Body of pancreas (tissue), 4 donors: ENCODE measurements around the gene PCOLCE2. TPM values are rescaled to one million over a fixed set of nuclear protein-coding genes. Genes with fewer than 3 reads are reported as not detected.

Experiments used
- ATAC-seq: fragments of 150-250 bp; one replicate; pipeline ENCODE4 v1.9.1; 2016
- DNase-seq, 4 donors: peaks; one replicate each; pipeline ENCODE4 v3.0.0-alpha.2; 2019
- H3K27ac ChIP-seq, 4 donors: fragments of 200-600 bp; sonication (generic); 1 replicate in 3 of 4; 2 replicates in 1 of 4; pipeline versions ENCODE4 v1.5.1 to v1.6.1; 2016 to 2019; ENCODE audit warnings: mild to moderate bottlenecking in 1 of 4, mixed read lengths in 1 of 4, moderate library complexity in 1 of 4
- H3K27me3 ChIP-seq, 2 donors: fragments of 200-600 bp; sonication (generic); one replicate each; pipeline ENCODE4 v1.6.0; 2016; ENCODE audit warnings: mild to moderate bottlenecking in 1 of 2
- H3K36me3 ChIP-seq, 2 donors: fragments of 200-600 bp; sonication (generic); replicated peaks in 1 of 2; 2 replicates each; pipeline ENCODE4 v1.5.1; 2016; ENCODE audit warnings: low read depth in 2 of 2; ENCODE audit not compliant: insufficient read depth in 1 of 2
- H3K4me1 ChIP-seq: fragments of 200-600 bp; sonication (generic); one replicate; pipeline ENCODE4 v1.6.0; 2016
- H3K4me3 ChIP-seq, 2 donors: fragments of 200-600 bp; sonication (generic); 1 replicate in 1 of 2; 2 replicates in 1 of 2; pipeline ENCODE4 v1.5.1; 2016 to 2019
- H3K9me3 ChIP-seq, 3 donors: fragments of 200-600 bp; sonication (generic); 1 replicate in 2 of 3; 2 replicates in 1 of 3; pipeline ENCODE4 v1.5.1; 2016
- POLR2A ChIP-seq, 3 donors: fragments of 450-650 bp; IDR thresholded peaks; one replicate each; pipeline ENCODE4 v1.6.1; 2016; ENCODE audit warnings: antibody characterized with exemption in 3 of 3, mild to moderate bottlenecking in 2 of 3
- WGBS, 2 donors: methylation state at CpG; one replicate each; pipeline ENCODE4 v1.1.5; 2017; 5-methylcytosine and 5-hydroxymethylcytosine counted together
- intact Hi-C: fragments of 100-400 bp; cut with DNase I; formaldehyde crosslinking; loops from one replicate; pipeline ENCODE4 v1.15.1; 2023
- total RNA-seq, 2 donors: library from RNA; depleted of rRNA; stranded (reverse); fragments of >200 nt; gene quantifications; one replicate each; pipeline ENCODE4 v1.1.0, GENCODE V29; 2016
- TF ChIP-seq, protein P1 (sequence below), 7 experiments: fragments of 450-650 bp in 4 of 7; fragments of 200-600 bp in 3 of 7; sonication (generic) in 3 of 7; IDR thresholded peaks; one replicate each; pipeline ENCODE4 v1.5.1; 2016 to 2019; ENCODE audit warnings: antibody characterized with exemption in 7 of 7

PCOLCE2 gene, protein sequence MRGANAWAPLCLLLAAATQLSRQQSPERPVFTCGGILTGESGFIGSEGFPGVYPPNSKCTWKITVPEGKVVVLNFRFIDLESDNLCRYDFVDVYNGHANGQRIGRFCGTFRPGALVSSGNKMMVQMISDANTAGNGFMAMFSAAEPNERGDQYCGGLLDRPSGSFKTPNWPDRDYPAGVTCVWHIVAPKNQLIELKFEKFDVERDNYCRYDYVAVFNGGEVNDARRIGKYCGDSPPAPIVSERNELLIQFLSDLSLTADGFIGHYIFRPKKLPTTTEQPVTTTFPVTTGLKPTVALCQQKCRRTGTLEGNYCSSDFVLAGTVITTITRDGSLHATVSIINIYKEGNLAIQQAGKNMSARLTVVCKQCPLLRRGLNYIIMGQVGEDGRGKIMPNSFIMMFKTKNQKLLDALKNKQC
- total RNA-seq = 10 to 100 TPM in 1 of 2 donors, 1 to 10 TPM in 1; 1.6 to 41.5 TPM

DNA sequence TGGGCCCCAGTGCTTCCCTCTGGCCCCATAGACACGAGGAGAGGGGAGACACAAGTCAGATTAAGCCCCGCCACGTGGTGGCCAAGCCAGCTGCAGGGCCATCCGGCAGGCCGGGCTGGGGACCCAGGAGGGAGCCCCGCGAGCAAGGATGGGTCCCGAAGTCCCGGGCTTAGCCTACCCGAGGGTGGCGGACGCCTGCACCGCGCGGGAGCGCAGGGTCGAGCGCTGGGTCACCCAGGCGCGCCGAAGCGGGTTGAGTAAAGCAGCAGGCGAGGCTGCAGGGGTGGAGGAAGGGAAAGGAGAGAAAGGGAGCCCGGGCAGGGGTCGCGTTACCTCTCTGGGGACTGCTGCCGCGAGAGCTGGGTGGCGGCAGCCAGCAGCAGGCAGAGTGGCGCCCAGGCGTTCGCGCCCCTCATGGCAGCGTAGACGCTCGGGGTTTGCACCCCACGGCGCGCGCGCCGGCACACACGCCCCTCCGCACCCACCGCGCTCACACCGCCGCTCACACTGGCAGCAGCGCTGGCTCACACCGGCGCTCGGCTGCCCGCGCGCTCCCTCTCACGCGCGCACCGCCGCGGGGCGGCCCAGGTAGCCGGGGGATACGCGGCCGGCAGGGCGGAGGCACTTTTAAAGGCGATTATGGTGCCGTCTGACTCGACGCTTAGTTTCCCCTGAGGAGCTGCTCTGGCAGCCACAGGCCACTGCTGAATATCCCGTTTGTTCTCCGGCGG is at the start of gene PCOLCE2:
Gene PCOLCE2 (minus strand): TSS at position 603 of the 731 bp plus-strand sequence. CDS start 187 bp downstream, at position 416.
- Histone ChIP-seq H3K27me3 (peaks cover 0 to 20% of the 10 kb centered on the region in 2 donors), H3K9me3 (no peaks in the 10 kb centered on the region), H3K4me3 (peak within 1 kb of the TSS; percentile 28 to 36), H3K4me1 (peaks cover 16% of the 10 kb centered on the region), H3K36me3 (no peaks in the 10 kb centered on the region), H3K27ac (no peak within 1 kb of the TSS)
- DNase-seq (peak; percentile 3 to 33 (median 12)), ATAC-seq (peak; percentile 68)
- WGBS, 2 donors = 1% methylated on average over 10 to 73 of the region's 74 CpGs
- TF ChIP-seq, protein P1, sequence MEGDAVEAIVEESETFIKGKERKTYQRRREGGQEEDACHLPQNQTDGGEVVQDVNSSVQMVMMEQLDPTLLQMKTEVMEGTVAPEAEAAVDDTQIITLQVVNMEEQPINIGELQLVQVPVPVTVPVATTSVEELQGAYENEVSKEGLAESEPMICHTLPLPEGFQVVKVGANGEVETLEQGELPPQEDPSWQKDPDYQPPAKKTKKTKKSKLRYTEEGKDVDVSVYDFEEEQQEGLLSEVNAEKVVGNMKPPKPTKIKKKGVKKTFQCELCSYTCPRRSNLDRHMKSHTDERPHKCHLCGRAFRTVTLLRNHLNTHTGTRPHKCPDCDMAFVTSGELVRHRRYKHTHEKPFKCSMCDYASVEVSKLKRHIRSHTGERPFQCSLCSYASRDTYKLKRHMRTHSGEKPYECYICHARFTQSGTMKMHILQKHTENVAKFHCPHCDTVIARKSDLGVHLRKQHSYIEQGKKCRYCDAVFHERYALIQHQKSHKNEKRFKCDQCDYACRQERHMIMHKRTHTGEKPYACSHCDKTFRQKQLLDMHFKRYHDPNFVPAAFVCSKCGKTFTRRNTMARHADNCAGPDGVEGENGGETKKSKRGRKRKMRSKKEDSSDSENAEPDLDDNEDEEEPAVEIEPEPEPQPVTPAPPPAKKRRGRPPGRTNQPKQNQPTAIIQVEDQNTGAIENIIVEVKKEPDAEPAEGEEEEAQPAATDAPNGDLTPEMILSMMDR (IDR thresholded peaks at IDR 0.05) = peak in 1 of 7 experiments; percentile 4
- no peak for TF ChIP-seq POLR2A (IDR thresholded peaks at IDR 0.05)
- intact Hi-C loops = no loop called here

DNA sequence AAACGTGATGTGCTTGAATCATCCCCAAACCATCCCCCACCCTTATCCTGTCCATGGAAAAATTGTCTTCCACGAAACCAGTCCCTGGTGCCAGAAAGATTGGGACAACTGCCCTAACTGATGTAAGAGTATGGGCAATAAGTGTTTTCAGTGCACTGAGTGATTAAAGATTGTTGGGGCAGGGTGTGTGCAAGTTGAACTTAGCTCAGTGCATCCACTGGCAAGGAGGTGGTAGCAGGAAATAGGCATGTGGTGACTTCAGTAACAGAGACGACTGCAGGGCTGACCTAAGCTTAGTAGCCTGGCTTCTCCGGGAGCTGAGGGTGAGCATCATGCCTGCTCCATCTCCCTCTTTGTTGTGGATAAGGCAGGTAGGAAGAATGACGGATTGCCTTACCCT is 47.1 kb upstream of the PCOLCE2 start:
- H3K36me3 ChIP-seq = no peaks in the 10 kb centered on the region
- H3K4me3 ChIP-seq = no peak overlapping the region
- no peaks in the 10 kb centered on the region for H3K9me3 ChIP-seq
- no peaks in the 10 kb centered on the region for H3K4me1 ChIP-seq
- ATAC-seq (no peak), DNase-seq (no peak)
- TF ChIP-seq, protein P1 (IDR thresholded peaks at IDR 0.05) = no peak
- no peak for TF ChIP-seq POLR2A (IDR thresholded peaks at IDR 0.05)
- no peaks in the 10 kb centered on the region for H3K27me3 ChIP-seq
- H3K27ac ChIP-seq = no peak overlapping the region
- WGBS, 2 donors = 57 to 69% methylated on average over 5 of the region's 5 CpGs
- intact Hi-C loops = no loop called here

DNA sequence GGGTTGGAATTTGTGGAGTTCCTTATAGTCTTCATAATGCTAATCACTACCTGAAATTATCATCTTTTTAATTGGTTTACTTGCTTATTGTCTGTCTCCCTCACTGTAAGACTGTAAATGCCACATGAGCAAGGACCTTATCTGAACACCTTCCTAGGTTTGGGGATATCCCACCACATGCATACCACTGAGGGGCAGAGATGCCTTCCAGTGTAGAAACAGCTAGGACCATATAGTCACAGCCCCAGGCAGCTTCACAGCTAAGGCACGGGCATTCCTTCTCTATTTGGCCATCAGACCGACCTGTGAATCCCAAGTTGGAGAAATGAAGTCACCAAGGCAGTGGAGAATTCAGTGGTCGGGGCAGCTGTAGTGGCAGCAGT is 46.0 kb upstream of the PCOLCE2 start:
- intact Hi-C loops = no loop called here
- H3K27ac ChIP-seq = no peak overlapping the region
- H3K36me3 ChIP-seq = no peaks in the 10 kb centered on the region
- no peak for DNase-seq
- no peak for ATAC-seq
- no peak for TF ChIP-seq POLR2A (IDR thresholded peaks at IDR 0.05)
- TF ChIP-seq, protein P1 (IDR thresholded peaks at IDR 0.05) = no peak
- H3K4me1 ChIP-seq = no peaks in the 10 kb centered on the region
- 69 to 88% methylated on average over 3 of the region's 3 CpGs for WGBS, 2 donors
- H3K27me3 ChIP-seq = no peaks in the 10 kb centered on the region
- H3K9me3 ChIP-seq = no peaks in the 10 kb centered on the region
- H3K4me3 ChIP-seq = no peak overlapping the region

DNA sequence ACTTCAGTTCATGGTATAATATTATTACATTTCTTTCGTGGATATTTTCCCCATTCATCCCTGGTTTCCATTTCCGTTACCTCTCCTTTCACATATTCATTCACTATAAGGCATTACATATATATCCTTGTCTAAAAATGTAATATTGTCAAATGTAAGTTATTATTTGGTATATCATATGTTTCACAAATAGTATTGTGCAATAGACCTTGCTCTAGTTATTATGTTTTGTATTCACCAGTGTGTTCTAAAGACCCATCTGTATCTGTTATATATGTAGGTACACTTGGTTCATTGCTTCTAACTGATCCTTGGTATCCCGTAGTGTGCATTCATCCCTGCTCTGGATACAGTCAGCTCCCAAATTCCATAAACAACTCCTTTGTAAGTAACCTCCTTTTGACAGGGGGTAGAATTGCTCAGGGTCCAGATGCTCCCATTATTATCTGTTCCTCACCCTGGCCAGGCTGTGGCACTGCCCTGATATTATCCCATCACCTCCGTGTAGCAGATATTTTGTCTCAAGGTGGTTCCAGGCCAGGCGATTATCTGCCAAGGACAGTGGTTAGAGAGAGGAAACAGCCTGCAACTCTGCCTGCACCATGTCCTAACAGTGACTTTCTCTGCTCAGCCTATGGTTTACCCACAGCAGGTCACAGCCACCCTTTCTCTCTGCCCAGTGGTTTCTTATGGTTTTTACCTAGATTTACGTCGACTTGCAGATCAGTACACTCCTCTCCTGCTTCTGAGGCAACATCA is 45.4 kb upstream of the PCOLCE2 start:
- H3K4me3 ChIP-seq = no peak overlapping the region
- intact Hi-C loops = no loop called here
- 57 to 66% methylated on average over 7 of the region's 7 CpGs for WGBS, 2 donors
- no peak overlapping the region for H3K27ac ChIP-seq
- H3K9me3 ChIP-seq = no peaks in the 10 kb centered on the region
- TF ChIP-seq POLR2A (IDR thresholded peaks at IDR 0.05) = no peak
- TF ChIP-seq, protein P1 (IDR thresholded peaks at IDR 0.05) = no peak
- DNase-seq = no peak
- H3K4me1 ChIP-seq = no peaks in the 10 kb centered on the region
- no peak for ATAC-seq
- no peaks in the 10 kb centered on the region for H3K27me3 ChIP-seq
- no peaks in the 10 kb centered on the region for H3K36me3 ChIP-seq
